HK-2 (cell line): Measurements from ENCODE around the gene DPH5.

ENCODE experiments used
- DNase-seq: peaks from one replicate; pipeline ENCODE4 v3.0.0-alpha.2; 2018; ENCODE audit not compliant: unreplicated experiment

The DPH5 gene

DNA sequence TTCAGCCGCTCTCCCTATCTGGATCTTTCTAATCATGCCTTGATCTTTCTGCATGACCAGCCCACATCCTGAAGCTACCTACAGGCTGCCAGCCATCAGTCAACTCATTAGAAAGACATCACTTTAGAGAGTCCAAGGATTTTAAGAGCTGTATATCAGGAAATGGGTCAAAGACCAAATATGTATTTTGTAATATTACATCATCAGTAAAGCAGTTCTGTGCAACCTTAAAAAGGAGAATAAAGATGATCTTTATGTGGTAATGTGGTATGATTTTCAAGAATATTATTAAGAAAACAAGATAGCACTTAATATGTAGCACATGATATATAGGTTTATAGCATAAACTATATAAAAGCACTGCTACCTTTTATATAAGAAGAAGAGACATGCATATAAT lies 82.1 kb downstream of the DPH5 start:
- no peak for DNase-seq

DNA sequence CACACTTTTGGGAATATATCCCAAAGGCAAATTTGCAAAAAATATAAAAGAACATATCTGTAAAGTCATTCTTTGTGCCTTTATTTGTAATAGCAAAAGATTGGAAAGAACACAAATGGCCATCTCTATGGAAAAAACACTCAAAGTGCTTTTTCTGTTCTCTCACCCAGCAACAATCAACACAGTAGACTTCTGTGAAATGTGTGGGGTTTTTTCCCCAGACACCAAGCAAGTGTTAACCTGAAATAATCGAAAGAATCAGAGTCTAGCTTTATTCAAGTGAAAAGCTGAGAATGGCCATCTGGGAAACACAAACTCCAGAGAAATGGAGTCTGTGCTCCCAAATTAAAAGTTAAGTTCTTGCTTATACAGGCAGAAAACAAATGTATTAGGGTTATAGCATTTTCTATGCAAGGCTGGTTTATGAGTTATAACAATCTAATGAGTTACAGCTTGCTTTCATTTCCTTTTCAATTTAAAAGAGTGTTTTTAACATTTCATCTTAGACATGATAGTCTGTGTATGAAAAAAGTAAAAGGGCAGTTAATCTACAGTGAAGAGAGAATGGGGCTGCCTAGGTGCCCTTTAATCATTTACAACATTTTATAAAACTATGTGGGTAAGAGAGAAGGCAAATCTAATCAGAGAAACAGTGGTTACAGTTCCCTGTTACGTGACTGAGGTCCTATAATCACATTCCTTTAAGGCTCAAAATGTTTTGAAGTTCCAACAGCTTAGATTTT lies 83.1 kb downstream of the DPH5 start:
- no peak for DNase-seq

DNA sequence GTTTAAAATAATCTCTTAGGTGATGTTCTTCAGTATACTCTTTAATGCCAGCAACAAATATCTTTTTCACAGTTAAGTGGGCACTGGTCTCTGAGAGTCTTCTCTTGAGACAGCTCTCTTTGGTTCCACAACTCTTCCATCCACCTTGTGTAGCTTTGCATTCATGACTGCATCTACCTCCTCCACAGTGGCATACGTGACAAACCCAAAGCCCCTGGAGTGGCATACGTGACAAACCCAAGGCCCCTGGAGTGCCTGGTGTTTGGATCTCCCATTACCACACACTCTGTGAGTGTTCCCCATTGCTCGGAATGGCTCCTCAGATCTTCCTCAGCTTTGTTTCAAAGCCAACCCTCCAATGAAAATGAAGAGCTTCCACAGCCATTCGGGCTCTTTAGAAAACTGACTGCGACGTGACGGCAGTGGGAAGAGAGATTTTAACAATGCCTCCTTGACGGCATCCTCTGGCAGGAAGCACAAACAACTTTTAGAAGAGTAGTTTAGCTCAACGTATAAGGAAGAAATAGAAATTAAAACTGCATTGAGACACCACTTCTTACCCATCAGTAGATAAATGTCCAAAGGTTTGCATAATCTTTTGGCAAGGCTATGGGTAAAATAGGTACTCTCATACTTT lies 83.9 kb downstream of the DPH5 start:
- DNase-seq = no peak

DNA sequence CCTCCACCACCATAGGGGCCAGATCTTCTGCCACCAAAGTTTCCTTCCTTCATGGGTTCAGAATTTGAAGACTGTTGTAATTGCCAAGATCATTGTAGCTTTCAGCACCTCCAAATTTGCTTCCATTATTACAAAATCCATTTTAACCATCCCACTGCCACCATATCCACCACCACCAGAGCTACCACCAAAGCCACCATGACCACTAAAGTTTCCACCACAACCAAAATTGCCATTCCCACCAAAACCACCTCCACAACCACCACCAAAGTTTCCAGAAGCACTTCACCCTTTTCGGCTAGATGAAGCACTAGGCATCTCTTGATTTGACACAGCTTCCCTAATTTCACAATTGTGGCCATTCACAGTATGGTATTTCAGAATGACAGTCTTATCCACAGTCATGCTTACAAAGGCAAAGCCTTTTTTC lies 84.5 kb downstream of the DPH5 start:
- no peak for DNase-seq
